LNCaP clone FGC (cell line): ENCODE data around the gene EPHX1.
A peak's percentile ranks its signal among the peaks of the same experiment; 100 is the strongest.
"Not testable (repeated sequence)": the region's sequence is repeated elsewhere in the genome, so short reads cannot be mapped to it uniquely, and the experiment has no call there.

Experiments
- DNase-seq: peaks from one replicate; pipeline ENCODE4 v3.0.0-alpha.2; 2011; ENCODE audit warnings: low read depth
- H3K4me3 ChIP-seq: 2 replicates; pipeline ENCODE4 v1.5.1; 2011; ENCODE audit warnings: mild to moderate bottlenecking, low read depth, low read length, control low read depth
- TF ChIP-seq, protein P1 (sequence below): IDR thresholded peaks from 2 replicates; pipeline ENCODE4 v1.5.1; 2012; ENCODE audit warnings: mild to moderate bottlenecking; ENCODE audit not compliant: control insufficient read depth, insufficient read depth; ENCODE audit errors: extremely low read depth

EPHX1 gene

DNA sequence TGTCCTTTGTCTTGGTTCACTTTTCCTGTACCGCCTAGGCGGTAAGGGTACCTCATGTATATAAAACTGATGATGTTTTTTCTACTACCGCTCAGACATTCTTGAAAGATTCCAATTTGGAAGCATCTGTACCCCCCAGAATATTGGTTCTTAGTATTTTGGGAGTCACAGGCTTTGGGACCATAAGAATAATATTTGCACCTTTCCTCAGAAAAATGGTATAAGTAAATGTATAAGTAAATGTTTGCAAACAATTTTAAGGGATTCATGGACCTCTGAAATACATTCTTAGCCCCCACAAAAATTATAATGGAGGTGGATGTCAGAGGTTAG is 31.6 kb upstream of the EPHX1 start:
- no peak for DNase-seq
- peak overlapping the region; percentile 69 for H3K4me3 ChIP-seq
- TF ChIP-seq, protein P1, sequence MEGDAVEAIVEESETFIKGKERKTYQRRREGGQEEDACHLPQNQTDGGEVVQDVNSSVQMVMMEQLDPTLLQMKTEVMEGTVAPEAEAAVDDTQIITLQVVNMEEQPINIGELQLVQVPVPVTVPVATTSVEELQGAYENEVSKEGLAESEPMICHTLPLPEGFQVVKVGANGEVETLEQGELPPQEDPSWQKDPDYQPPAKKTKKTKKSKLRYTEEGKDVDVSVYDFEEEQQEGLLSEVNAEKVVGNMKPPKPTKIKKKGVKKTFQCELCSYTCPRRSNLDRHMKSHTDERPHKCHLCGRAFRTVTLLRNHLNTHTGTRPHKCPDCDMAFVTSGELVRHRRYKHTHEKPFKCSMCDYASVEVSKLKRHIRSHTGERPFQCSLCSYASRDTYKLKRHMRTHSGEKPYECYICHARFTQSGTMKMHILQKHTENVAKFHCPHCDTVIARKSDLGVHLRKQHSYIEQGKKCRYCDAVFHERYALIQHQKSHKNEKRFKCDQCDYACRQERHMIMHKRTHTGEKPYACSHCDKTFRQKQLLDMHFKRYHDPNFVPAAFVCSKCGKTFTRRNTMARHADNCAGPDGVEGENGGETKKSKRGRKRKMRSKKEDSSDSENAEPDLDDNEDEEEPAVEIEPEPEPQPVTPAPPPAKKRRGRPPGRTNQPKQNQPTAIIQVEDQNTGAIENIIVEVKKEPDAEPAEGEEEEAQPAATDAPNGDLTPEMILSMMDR: no peak

DNA sequence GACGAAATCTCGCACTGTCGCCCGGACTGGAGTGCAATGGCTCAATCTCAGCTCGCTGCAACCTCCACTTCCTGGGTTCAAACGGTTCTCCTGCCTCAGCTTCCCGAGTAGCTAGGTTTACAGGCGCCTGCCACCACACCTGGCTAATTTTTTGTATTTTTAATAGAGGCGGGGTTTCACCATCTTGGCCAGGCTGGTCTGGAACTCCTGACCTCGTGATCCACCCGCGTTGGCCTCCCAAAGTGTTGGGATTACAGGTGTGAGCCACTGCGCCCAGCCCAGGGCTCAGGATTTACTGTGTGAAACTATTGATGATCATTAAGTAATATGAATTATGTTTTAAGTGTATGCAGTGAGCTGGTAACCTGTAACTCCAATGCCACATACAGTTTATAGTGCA is 30.8 kb upstream of the EPHX1 start:
- peak overlapping the region; percentile 69 for H3K4me3 ChIP-seq

DNA sequence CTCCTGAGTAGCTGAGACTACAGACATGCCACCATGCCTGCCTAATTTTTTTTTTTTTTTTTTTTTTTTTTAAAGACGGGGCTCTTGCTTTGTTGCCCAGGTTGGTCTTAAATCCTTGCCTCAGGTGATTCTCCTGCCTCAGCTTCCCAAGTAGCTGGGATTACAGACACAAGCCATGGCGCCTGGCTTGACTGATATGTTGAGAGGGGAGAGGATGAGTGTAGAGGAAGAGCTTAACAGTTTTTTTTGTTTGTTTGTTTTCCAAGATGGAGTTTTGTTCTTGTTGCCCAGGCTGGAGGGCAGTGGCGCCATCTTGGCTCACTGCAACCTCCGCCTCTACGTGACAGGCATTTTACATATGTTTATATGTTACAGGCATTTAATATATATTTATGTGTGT is 29.8 kb upstream of the EPHX1 start:
- H3K4me3 ChIP-seq: no peak overlapping the region
- no peak for DNase-seq
- TF ChIP-seq, protein P1: no peak

More for the DNA sequence above, 30.8 kb upstream of the EPHX1 start:
- DNase-seq: not testable (repeated sequence)

DNA sequence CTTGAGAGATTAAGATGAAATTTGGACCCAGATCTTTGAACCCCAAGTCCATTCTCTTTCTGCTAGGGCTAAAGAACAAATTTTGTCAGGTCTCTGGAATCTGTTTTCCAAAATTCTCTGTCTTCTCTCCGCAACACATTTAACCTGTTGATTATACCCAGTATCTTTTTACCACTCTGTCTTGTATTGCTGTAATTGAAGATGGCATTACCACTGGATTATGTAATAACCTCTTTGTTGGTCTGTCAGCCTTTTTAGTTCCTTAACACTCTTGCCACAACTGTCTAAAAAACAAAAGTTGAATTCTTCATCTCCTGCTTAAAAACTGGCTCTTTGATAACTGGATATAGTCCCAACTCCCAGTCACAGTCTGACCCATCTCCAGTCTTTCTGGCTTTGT is 29.3 kb upstream of the EPHX1 start:
- TF ChIP-seq, protein P1: no peak
- H3K4me3 ChIP-seq: no peak overlapping the region
- DNase-seq: no peak

- not testable (repeated sequence) for H3K4me3 ChIP-seq, DNase-seq
Measured at GRCh38 chr1:225789142-225789541, 20.8 kb upstream of the EPHX1 start.

- H3K4me3 ChIP-seq: no peak overlapping the region
- TF ChIP-seq, protein P1: no peak
- no peak for DNase-seq
Measured at GRCh38 chr1:225794954-225795353, 15.0 kb upstream of the EPHX1 start.

DNA sequence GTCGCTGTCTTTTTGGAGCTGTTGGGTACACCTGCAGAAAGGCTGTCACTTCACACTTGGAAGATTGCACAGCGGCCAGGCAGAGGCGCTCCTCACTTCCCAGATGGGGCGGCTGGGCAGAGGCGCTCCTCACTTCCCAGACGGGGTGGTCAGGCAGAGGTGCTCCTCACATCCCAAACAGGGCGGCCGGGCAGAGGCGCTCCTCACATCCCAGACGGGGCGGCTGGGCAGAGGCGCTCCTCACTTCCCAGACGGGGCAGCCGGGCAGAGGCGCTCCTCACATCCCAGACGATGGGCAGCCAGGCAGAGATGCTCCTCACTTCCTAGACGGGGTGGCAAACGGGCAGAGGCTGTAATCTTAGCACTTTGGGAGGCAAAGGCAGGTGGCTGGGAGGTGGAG is 13.8 kb upstream of the EPHX1 start:
- not testable (repeated sequence) for H3K4me3 ChIP-seq, DNase-seq

GRCh38 chr1:225801146-225801545 is 8.8 kb upstream of the EPHX1 start:
- not testable (repeated sequence) for DNase-seq, H3K4me3 ChIP-seq

- TF ChIP-seq, protein P1: no peak
- H3K4me3 ChIP-seq: no peak overlapping the region
- no peak for DNase-seq
Measured at GRCh38 chr1:225806249-225806648, 3.7 kb upstream of the EPHX1 start.

GRCh38 chr1:225806736-225807135 is 3.2 kb upstream of the EPHX1 start:
- not testable (repeated sequence) for DNase-seq, H3K4me3 ChIP-seq
